HEK293 (cell line): ENCODE measurements around the gene MYH11.
A peak's percentile ranks its signal among the peaks of the same experiment; 100 is the strongest.

Source experiments
- CTCF ChIA-PET: fragments of 350-600 bp; formaldehyde crosslinking; extraction: SDS; loops from one replicate; lab custom pipeline; 2021; ENCODE audit warnings: antibody characterized with exemption; lab: Yijun Ruan, JAX
- POLR2A ChIA-PET: fragments of 300-600 bp; formaldehyde crosslinking; extraction: SDS; loops from one replicate; lab custom pipeline; 2020; ENCODE audit warnings: antibody characterized with exemption, inconsistent platforms; lab: Yijun Ruan, JAX
- H3K27ac ChIP-seq: fragments of 200-500 bp; sonication (Bioruptor generic); 2 replicates; pipeline ENCODE4 v1.5.1; 2014; ENCODE audit warnings: low read depth, low read length, control low read depth, inconsistent platforms; ENCODE audit errors: extremely low read depth
- H3K36me3 ChIP-seq, 2 experiments: fragments of 200-500 bp in 1 of 2; sonication (Bioruptor generic) in 1 of 2; 1 replicate in 1 of 2; 2 replicates in 1 of 2; pipeline ENCODE4 v1.5.1; 2014 to 2017; ENCODE audit warnings: inconsistent platforms in 2 of 2, low read length in 2 of 2; ENCODE audit not compliant: control insufficient read depth in 2 of 2, insufficient read depth in 1 of 2
- H3K4me1 ChIP-seq: fragments of 200-500 bp; sonication (Bioruptor generic); 2 replicates; pipeline ENCODE4 v1.5.1; 2014; ENCODE audit warnings: mild to moderate bottlenecking, low read length, inconsistent platforms; ENCODE audit not compliant: control insufficient read depth, insufficient read depth
- H3K4me3 ChIP-seq: 2 replicates; pipeline ENCODE4 v1.5.1; 2011; ENCODE audit warnings: low read depth, mild to moderate bottlenecking, control low read depth, low read length, moderate library complexity
- H3K9me3 ChIP-seq: fragments of 200-500 bp; sonication (Bioruptor generic); 2 replicates; pipeline ENCODE4 v1.5.1; 2014; ENCODE audit warnings: low read depth, low read length, inconsistent platforms; ENCODE audit not compliant: control insufficient read depth, insufficient read depth
- BCL11A ChIP-seq: fragments of 450-650 bp; formaldehyde crosslinking; IDR thresholded peaks from 2 replicates; pipeline ENCODE4 v1.5.1; 2016; ENCODE audit warnings: low read depth, missing biosample characterization, missing genetic modification characterization
- GLI4 ChIP-seq: fragments of 450-650 bp; formaldehyde crosslinking; IDR thresholded peaks from 2 replicates; pipeline ENCODE4 v1.5.1; 2016; ENCODE audit warnings: missing biosample characterization, missing genetic modification characterization
- IKZF3 ChIP-seq: fragments of 450-650 bp; IDR thresholded peaks from 2 replicates; pipeline ENCODE4 v1.5.0; 2018; ENCODE audit warnings: missing biosample characterization, mild to moderate bottlenecking, missing genetic modification characterization, moderate library complexity
- INSM2 ChIP-seq: fragments of 450-650 bp; formaldehyde crosslinking; IDR thresholded peaks from 2 replicates; pipeline ENCODE4 v1.5.1; 2016; ENCODE audit warnings: missing biosample characterization, missing genetic modification characterization
- KLF7 ChIP-seq: fragments of 450-650 bp; formaldehyde crosslinking; IDR thresholded peaks from 2 replicates; pipeline ENCODE4 v1.5.1; 2016; ENCODE audit warnings: missing biosample characterization, missing genetic modification characterization, borderline replicate concordance
- OSR2 ChIP-seq: fragments of 450-650 bp; formaldehyde crosslinking; IDR thresholded peaks from 2 replicates; pipeline ENCODE4 v1.5.1; 2016; ENCODE audit warnings: missing biosample characterization, missing genetic modification characterization
- REST ChIP-seq: fragments of 450-650 bp; formaldehyde crosslinking; IDR thresholded peaks from 2 replicates; pipeline ENCODE4 v1.5.1; 2016; ENCODE audit warnings: missing biosample characterization, missing genetic modification characterization
- ZBTB8A ChIP-seq: fragments of 450-650 bp; formaldehyde crosslinking; IDR thresholded peaks from 2 replicates; pipeline ENCODE4 v1.5.1; 2016; ENCODE audit warnings: missing biosample characterization, missing genetic modification characterization
- ZNF121 ChIP-seq: fragments of 450-650 bp; formaldehyde crosslinking; IDR thresholded peaks from 2 replicates; pipeline ENCODE4 v1.5.1; 2016; ENCODE audit warnings: missing biosample characterization, missing genetic modification characterization
- ZNF280D ChIP-seq: fragments of 450-650 bp; formaldehyde crosslinking; IDR thresholded peaks from 2 replicates; pipeline ENCODE4 v1.5.1; 2016; ENCODE audit warnings: missing biosample characterization, missing genetic modification characterization
- ZNF292 ChIP-seq: fragments of 450-650 bp; formaldehyde crosslinking; IDR thresholded peaks from 2 replicates; pipeline ENCODE4 v1.5.1; 2016; ENCODE audit warnings: low read depth, missing biosample characterization, missing genetic modification characterization, borderline replicate concordance
- ZNF521 ChIP-seq: fragments of 450-650 bp; formaldehyde crosslinking; IDR thresholded peaks from 2 replicates; pipeline ENCODE4 v1.5.1; 2017; ENCODE audit warnings: missing biosample characterization, mild to moderate bottlenecking, missing genetic modification characterization
- ZNF629 ChIP-seq: fragments of 450-650 bp; formaldehyde crosslinking; IDR thresholded peaks from 2 replicates; pipeline ENCODE4 v1.5.1; 2017; ENCODE audit warnings: missing biosample characterization, missing genetic modification characterization

The MYH11 gene

GRCh38 chr16:15749985-15750384 lies 106.8 kb downstream of the MYH11 start (continued):
- no peak for TF ChIP-seq INSM2 (tag by site-specific recombination)

GRCh38 chr16:15749371-15749770 lies 107.5 kb downstream of the MYH11 start:
- CTCF ChIA-PET = interaction anchor here (0.6 to 1.2 kb wide), 2 partner anchors 17 to 107 kb away, joined by 3 read pairs; no protein-coding TSS in a partner anchor

GRCh38 chr16:15748654-15749053 lies 108.2 kb downstream of the MYH11 start:
- POLR2A ChIA-PET = no interaction called here
- CTCF ChIA-PET = interaction anchor here (0.8 to 1.2 kb wide), 2 partner anchors 15 to 17 kb away, joined by 3 to 5 read pairs; no protein-coding TSS in a partner anchor

More at GRCh38 chr16:15749371-15749770, 107.5 kb downstream of the MYH11 start:
- no peaks in the 10 kb centered on the region for H3K36me3 ChIP-seq
- H3K27ac ChIP-seq = no peak overlapping the region
- POLR2A ChIA-PET = interaction anchor here (0.7 kb wide), 1 partner anchor 86 kb away, joined by 3 read pairs; no protein-coding TSS in a partner anchor
- no peak overlapping the region for H3K4me3 ChIP-seq
- no peak for TF ChIP-seq ZNF121
- no peak for TF ChIP-seq KLF7 (tag by site-specific recombination)
- no peak for TF ChIP-seq GLI4 (tag by site-specific recombination)
- TF ChIP-seq ZBTB8A (tag by site-specific recombination) = no peak
- TF ChIP-seq ZNF280D (tag by site-specific recombination) = no peak
- no peak for TF ChIP-seq BCL11A (tag by site-specific recombination)
- TF ChIP-seq ZNF629 = no peak
- no peak for TF ChIP-seq REST (tag by site-specific recombination)
- no peak for TF ChIP-seq OSR2 (tag by site-specific recombination)
- no peak for TF ChIP-seq ZNF292
- no peak for TF ChIP-seq ZNF521
- H3K4me1 ChIP-seq = no peaks in the 10 kb centered on the region
- H3K9me3 ChIP-seq = no peaks in the 10 kb centered on the region

More at GRCh38 chr16:15748654-15749053, 108.2 kb downstream of the MYH11 start:
- no peak overlapping the region for H3K27ac ChIP-seq
- no peak for TF ChIP-seq IKZF3 (tag by site-specific recombination)
- peak; percentile 53; the same call in 1 of the 2 replicates for TF ChIP-seq ZNF121
- H3K4me1 ChIP-seq = no peaks in the 10 kb centered on the region
- no peaks in the 10 kb centered on the region for H3K36me3 ChIP-seq
- no peaks in the 10 kb centered on the region for H3K9me3 ChIP-seq
- H3K4me3 ChIP-seq = no peak overlapping the region
